Inflammatory macrophage treated with lipopolysaccharide for 1 hour (primary cell): ENCODE measurements around the gene ITGB5.
"Not testable (repeated sequence)": the region's sequence is repeated elsewhere in the genome, so short reads cannot be mapped to it uniquely, and the experiment has no call there.

ENCODE experiments used
- DNase-seq, 2 donors: peaks; one replicate each; pipeline ENCODE4 v3.0.0-alpha.2; 2020 to 2022

ITGB5 gene

GRCh38 chr3:124812291-124813265, 74.6 kb downstream of the ITGB5 start:
- DNase-seq: peak in 1 of 2 donors; percentile 44

- DNase-seq: no peak
Measured at GRCh38 chr3:124811436-124811835, 75.7 kb downstream of the ITGB5 start.

- DNase-seq: no peak
Measured at GRCh38 chr3:124810970-124811369, 76.2 kb downstream of the ITGB5 start.

- no peak for DNase-seq
Measured at GRCh38 chr3:124809039-124809438, 78.1 kb downstream of the ITGB5 start.

GRCh38 chr3:124805671-124806070, 81.5 kb downstream of the ITGB5 start:
- DNase-seq: no peak

GRCh38 chr3:124804875-124805274, 82.3 kb downstream of the ITGB5 start:
- no peak for DNase-seq

GRCh38 chr3:124802702-124803101, 84.5 kb downstream of the ITGB5 start:
- no peak for DNase-seq

- DNase-seq: no peak
Measured at GRCh38 chr3:124802061-124802698, 85.0 kb downstream of the ITGB5 start.

- no peak for DNase-seq
Measured at GRCh38 chr3:124800511-124801258, 86.5 kb downstream of the ITGB5 start.

GRCh38 chr3:124800076-124800475, 87.1 kb downstream of the ITGB5 start:
- DNase-seq: no peak

GRCh38 chr3:124799676-124800075, 87.5 kb downstream of the ITGB5 start:
- DNase-seq: no peak

GRCh38 chr3:124797426-124797945, 89.7 kb downstream of the ITGB5 start:
- no peak for DNase-seq

GRCh38 chr3:124796477-124796876, 90.7 kb downstream of the ITGB5 start:
- DNase-seq: no peak

- DNase-seq: no peak
Measured at GRCh38 chr3:124793054-124793739, 94.0 kb downstream of the ITGB5 start.

- DNase-seq: no peak
Measured at GRCh38 chr3:124792341-124793040, 94.7 kb downstream of the ITGB5 start.

GRCh38 chr3:124791639-124792151, 95.5 kb downstream of the ITGB5 start:
- no peak for DNase-seq

GRCh38 chr3:124791142-124791541, 96.0 kb downstream of the ITGB5 start:
- DNase-seq: no peak

- not testable (repeated sequence) for DNase-seq
Measured at GRCh38 chr3:124789103-124789502, 98.1 kb downstream of the ITGB5 start.

- DNase-seq: no peak
Measured at GRCh38 chr3:124788254-124788745, 98.9 kb downstream of the ITGB5 start.

- DNase-seq: no peak
Measured at GRCh38 chr3:124787476-124788195, 99.5 kb downstream of the ITGB5 start.
